Forelimb muscle (tissue), 1 donor: ENCODE data around the gene SND1. TPM values are rescaled to one million over a fixed set of nuclear protein-coding genes. Genes with fewer than 3 reads are reported as not detected.

ENCODE experiments used
- DNase-seq: peaks from one replicate; pipeline ENCODE4 v3.0.0-alpha.2; 2013; ENCODE audit warnings: low read depth
- polyA plus RNA-seq: library from polyadenylated mRNA; unstranded; fragments of 120-200 nt; gene quantifications from one replicate; pipeline ENCODE4 v1.2.1, GENCODE V29; 2013; ENCODE audit not compliant: insufficient read length

The SND1 gene
- polyA plus RNA-seq, 1 donor, result 95.0 TPM

GRCh38 chr7:127932496-127932895, 280.5 kb downstream of the SND1 start:
- no peak for DNase-seq

DNA sequence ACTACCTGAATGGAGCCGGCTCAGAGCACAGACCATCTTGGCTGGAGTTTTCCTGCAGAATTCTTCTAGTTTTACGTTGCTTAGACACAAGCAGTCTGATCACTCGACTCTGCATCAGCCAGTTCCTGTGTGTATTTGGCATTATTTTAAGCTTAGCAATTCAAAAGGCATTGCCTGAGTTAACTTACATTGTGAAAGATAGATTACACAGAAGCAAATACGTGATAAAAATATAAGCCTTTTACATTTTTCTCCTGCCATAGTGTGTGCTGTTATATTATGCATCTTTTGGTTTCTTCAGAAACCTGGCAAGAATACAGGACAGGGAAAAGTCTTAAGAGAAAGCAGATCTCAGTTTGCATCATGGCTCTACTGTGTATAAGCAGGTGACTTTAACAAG, 281.2 kb downstream of the SND1 start:
- DNase-seq, result no peak

GRCh38 chr7:127934711-127935110, 282.7 kb downstream of the SND1 start:
- no peak for DNase-seq

GRCh38 chr7:127935847-127936376, 283.9 kb downstream of the SND1 start:
- DNase-seq, result no peak

DNA sequence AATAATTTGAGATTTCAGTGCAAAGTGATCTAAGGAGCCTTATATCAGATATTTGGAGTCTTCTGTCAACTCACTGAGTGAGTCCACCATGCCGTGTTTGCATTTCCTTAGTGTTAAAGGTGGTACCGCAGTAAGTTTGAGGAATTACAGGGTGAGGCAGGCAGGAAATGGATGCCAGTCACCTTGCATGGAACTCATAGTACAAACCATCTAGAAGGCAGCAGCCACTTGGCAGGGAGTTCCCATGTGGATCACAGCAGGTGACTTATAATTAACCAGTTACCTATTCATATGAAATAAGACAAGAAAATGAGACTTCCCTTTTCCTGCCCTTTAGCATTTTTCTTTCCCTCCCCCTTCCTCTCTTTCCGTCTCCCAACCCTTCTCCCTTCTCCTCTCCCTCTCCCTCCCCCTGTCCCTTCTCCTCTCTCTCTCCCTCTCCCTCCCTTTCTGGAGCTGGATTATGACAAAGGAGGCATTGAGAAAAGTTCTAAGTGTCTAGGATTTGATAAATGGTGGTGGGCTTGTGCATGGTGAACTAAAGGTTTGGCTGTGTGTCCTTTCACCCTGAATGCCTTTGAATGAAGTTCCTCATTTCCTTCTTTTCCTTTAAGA, 285.2 kb downstream of the SND1 start:
- DNase-seq, result no peak

DNA sequence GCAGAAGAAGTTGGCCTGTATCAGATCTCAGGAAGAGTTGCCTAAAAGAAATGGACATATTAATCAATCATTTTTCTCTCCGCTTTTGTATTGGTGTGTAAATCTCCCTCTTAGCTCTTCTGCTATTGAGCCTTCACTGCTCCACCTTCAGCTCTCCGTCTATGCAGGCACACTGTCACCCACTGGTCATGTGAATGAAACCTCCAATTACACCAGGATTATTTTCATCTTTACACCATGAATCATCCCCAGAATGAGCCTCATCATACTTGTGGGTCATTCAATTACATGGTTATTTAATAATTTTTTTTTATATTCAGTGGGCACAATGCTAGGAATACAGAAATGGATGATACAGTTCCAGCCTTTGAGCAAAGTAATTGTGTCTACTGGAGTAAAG, 286.6 kb downstream of the SND1 start:
- DNase-seq, result no peak

DNA sequence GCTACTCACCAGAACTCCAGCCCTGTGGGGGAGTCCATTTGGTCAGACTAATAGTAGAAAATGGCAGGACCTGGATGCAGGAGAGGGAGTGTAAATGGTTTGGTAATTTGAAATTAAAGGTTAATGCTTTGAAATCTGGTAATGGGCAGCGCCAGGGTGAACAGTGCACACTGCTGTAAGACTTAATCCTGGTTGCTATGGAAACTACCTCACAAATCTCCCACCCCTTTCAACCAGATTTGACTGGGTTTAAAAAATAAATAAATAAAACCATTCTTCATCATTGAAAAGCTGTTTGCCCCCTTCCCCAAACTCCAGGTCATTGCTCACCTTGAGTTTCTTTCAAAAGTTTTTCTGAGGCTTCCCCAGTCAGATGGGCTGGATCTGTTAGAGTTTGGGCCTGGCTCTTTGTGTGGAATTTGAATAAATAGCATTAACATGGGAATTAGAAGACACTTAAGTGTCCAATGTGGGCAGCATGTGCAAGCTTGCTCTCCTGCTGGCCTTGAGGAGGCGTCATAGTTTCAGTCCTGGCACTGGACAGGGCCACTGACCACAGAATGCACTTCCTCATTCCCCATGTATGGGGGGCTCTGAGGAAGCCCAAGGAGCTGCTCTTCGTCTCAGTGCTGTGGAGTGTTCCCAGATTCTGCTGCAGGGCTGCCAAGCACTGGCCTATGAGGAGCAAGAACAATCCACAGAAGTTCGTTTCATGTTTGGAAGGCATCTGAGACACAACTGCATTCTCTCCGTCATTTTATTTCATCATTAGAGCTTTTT, 288.6 kb downstream of the SND1 start:
- DNase-seq, result no peak

DNA sequence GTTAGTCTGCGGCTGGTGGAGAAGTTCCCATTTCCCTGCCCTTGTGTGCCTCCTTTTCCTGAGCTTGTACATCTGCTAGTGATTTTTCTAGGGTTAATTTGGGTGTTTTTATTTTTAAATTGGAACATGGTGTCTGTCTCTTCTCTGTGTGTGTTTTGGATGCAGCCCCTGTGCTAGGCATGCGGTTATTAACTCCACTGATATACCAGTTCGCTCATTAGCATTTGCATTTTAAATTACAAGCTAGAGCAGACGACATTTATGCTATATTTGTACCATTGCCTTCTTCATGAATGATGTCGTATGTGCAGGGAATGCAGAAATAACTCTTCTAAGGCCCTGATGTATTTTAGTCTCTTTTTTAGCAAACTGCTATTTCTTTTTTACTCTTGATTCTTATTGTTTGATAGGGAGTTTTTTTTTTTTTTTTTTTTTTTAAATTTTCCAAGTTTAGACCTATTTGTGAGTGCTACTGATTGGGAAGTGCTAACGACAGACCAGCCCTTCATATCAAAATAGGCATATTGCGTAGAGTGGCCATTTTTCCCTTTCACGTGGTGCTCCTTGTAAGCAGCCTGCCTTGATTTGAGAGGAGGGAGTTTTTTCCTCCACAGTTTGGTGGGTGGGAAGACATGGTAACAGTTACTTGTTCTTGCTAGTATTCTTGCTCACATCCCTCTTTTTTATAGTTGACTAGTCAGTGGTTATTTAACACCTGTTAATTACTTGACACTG, 289.6 kb downstream of the SND1 start:
- DNase-seq, result no peak

- DNase-seq, result no peak
Observed at GRCh38 chr7:127943541-127944521, 291.8 kb downstream of the SND1 start.

DNA sequence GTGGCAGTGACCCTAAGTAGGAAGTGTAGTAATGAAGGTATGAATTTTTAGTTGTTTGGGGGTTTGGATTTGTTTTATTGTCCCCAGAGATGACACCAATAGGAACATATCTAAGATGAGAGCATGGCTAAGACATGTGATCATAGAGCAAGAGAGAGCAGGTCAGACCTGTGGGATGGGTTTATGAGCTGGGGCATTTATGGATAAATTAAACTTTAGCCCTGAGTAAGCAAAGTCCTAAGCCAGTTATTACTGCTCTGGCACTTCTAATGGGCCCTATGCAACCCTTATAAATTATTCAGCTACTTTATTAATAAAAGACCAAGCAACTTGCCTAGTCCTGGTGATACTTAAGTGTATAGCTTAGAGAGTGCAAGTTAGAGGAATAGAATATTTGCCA, 294.1 kb downstream of the SND1 start:
- no peak for DNase-seq

- DNase-seq, result no peak
Observed at GRCh38 chr7:127946847-127947246, 294.9 kb downstream of the SND1 start.

GRCh38 chr7:127948312-127948711, 296.3 kb downstream of the SND1 start:
- DNase-seq, result no peak

GRCh38 chr7:127948930-127949329, 296.9 kb downstream of the SND1 start:
- no peak for DNase-seq

- no peak for DNase-seq
Observed at GRCh38 chr7:127949769-127950222, 297.8 kb downstream of the SND1 start.

DNA sequence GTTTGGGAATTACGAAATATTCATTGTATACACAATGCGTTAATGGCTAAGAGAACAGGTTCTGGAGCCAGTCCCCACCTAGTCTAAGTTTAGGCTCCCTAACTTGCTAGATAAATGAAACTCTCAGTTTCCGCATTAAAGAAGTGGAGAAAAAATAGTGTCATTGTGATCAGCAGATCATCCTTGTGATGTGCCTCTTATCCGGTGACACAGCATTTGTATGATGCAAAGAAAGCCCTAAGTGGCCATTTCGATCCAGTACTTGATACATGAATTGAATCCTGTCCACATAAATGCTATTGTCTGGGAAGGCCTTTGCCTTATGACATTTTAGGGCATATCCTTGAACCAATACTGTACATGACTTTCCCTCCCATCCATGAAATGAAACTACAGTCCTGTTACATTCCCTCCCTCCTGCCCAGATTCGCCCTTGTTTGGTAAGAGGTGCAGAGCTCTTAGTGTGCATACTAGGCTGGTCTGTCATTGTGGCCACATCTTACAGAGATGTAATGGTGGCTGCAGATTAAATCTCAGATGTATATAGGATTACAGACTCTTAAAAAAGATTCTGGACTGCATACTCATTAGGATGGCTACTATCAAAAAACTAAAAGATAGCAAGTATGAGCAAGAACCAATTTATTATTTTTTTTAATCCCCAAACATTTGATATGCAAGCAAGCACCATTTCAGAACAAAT, 298.4 kb downstream of the SND1 start:
- no peak for DNase-seq

GRCh38 chr7:127953423-127954356, 301.7 kb downstream of the SND1 start:
- no peak for DNase-seq

- no peak for DNase-seq
Observed at GRCh38 chr7:127954357-127954748, 302.4 kb downstream of the SND1 start.

- no peak for DNase-seq
Observed at GRCh38 chr7:127955051-127955531, 303.1 kb downstream of the SND1 start.

DNA sequence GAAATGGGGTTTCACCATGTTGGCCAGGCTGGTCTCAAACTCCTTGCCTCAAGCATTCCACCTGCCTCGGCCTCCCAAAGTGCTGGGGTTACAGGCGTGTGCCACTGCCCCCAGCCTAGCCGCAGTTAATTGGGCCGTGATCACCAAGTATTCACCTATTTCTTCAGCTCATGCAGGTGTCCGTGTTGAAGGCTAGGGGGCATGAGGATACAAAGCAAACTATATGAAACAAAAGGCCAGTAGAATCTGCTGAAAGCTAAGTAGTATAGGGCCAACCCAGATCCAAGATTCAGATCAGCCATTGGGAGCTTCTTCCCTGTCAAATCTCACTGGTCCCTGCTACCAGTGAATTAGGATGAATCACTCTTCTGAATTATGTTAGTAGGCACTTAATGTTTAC, 305.9 kb downstream of the SND1 start:
- no peak for DNase-seq
